GM18502 (cell line): Measurements from ENCODE around the gene HPN.
"Not testable (repeated sequence)": the region's sequence is repeated elsewhere in the genome, so short reads cannot be mapped to it uniquely, and the experiment has no call there.

ENCODE experiments used
- ATAC-seq: cut with Tn5 transposase; IDR thresholded peaks from one replicate; pipeline ENCODE4 v1.9.1; 2021; ENCODE audit warnings: mild to moderate bottlenecking; ENCODE audit not compliant: unreplicated experiment, poor library complexity

The HPN gene

GRCh38 chr19:35041548-35042055, at the start of gene HPN:
Gene HPN (plus strand): TSS chr19:35041721. CDS start chr19:35042507, 786 bp downstream.
- ATAC-seq = no peak

GRCh38 chr19:34992582-34992981, 48.9 kb upstream of the HPN start:
- not testable (repeated sequence) for ATAC-seq

- ATAC-seq = no peak
These were observed 47.3 kb upstream of the HPN start for GRCh38 chr19:34994286-34994642.

GRCh38 chr19:34994643-34995541, 46.6 kb upstream of the HPN start:
- no peak for ATAC-seq

- ATAC-seq = no peak
These were observed 46.0 kb upstream of the HPN start for GRCh38 chr19:34995551-34995950.

- no peak for ATAC-seq
These were observed 44.4 kb upstream of the HPN start for GRCh38 chr19:34997071-34997617.

- not testable (repeated sequence) for ATAC-seq
These were observed 43.3 kb upstream of the HPN start for GRCh38 chr19:34998224-34998623.

GRCh38 chr19:34998777-34999497, 42.6 kb upstream of the HPN start:
- no peak for ATAC-seq

- peak; percentile 59 for ATAC-seq
These were observed 41.8 kb upstream of the HPN start, which contains the start of gene GRAMD1A for GRCh38 chr19:34999498-35000337. Gene GRAMD1A (plus strand): TSS chr19:35000323. CDS start chr19:35000479, 156 bp downstream.

GRCh38 chr19:35000338-35000646, 41.2 kb upstream of the HPN start:
- ATAC-seq = no peak

- peak; percentile 35 for ATAC-seq
These were observed 40.6 kb upstream of the HPN start for GRCh38 chr19:35000647-35001501.

- ATAC-seq = no peak
These were observed 39.4 kb upstream of the HPN start for GRCh38 chr19:35002037-35002535.

GRCh38 chr19:35004517-35005255, 36.8 kb upstream of the HPN start:
- no peak for ATAC-seq

- no peak for ATAC-seq
These were observed 36.1 kb upstream of the HPN start for GRCh38 chr19:35005256-35005977.

- ATAC-seq = not testable (repeated sequence)
These were observed 35.5 kb upstream of the HPN start for GRCh38 chr19:35006007-35006341.

GRCh38 chr19:35006342-35006998, 35.1 kb upstream of the HPN start:
- ATAC-seq = no peak

- ATAC-seq = no peak
These were observed 34.5 kb upstream of the HPN start for GRCh38 chr19:35006999-35007365.
